Hepatocyte (in vitro differentiated cells): ENCODE data around the gene PITX3.

Source experiments
- EZH2phosphoT487 ChIP-seq: fragments of 200-600 bp; sonication (generic); IDR thresholded peaks from one replicate; pipeline ENCODE4 v1.6.1; 2018; ENCODE audit warnings: antibody characterized with exemption, mild to moderate bottlenecking, low read depth, moderate library complexity; ENCODE audit not compliant: unreplicated experiment, severe bottlenecking
- TF ChIP-seq, protein P1 (sequence below): fragments of 200-600 bp; sonication (generic); IDR thresholded peaks from 2 replicates; pipeline ENCODE4 v1.5.1; 2016; ENCODE audit warnings: antibody characterized with exemption, mild to moderate bottlenecking; ENCODE audit not compliant: poor library complexity

GRCh38 chr10:102231357-102232318 lies 9.7 kb downstream of the PITX3 start:
- TF ChIP-seq, protein P1, sequence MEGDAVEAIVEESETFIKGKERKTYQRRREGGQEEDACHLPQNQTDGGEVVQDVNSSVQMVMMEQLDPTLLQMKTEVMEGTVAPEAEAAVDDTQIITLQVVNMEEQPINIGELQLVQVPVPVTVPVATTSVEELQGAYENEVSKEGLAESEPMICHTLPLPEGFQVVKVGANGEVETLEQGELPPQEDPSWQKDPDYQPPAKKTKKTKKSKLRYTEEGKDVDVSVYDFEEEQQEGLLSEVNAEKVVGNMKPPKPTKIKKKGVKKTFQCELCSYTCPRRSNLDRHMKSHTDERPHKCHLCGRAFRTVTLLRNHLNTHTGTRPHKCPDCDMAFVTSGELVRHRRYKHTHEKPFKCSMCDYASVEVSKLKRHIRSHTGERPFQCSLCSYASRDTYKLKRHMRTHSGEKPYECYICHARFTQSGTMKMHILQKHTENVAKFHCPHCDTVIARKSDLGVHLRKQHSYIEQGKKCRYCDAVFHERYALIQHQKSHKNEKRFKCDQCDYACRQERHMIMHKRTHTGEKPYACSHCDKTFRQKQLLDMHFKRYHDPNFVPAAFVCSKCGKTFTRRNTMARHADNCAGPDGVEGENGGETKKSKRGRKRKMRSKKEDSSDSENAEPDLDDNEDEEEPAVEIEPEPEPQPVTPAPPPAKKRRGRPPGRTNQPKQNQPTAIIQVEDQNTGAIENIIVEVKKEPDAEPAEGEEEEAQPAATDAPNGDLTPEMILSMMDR, result peak; percentile 67
- TF ChIP-seq EZH2phosphoT487, result no peak
